CD14-positive monocyte (primary cell): ENCODE measurements around the gene CNR1. TPM values are rescaled to one million over a fixed set of nuclear protein-coding genes. Genes with fewer than 3 reads are reported as not detected.

Experiments used
- DNase-seq, 3 donors: peaks; one replicate each; pipeline ENCODE4 v3.0.0-alpha.2; 2011 to 2022
- H2AFZ ChIP-seq: 2 replicates; pipeline ENCODE4 v1.6.0; 2012; ENCODE audit warnings: mild to moderate bottlenecking, low read depth, low read length, inconsistent platforms; ENCODE audit not compliant: insufficient read depth, poor library complexity, severe bottlenecking
- H3K27ac ChIP-seq, 2 donors: 1 replicate in 1 of 2; 2 replicates in 1 of 2; pipeline ENCODE4 v1.5.1; 2012 to 2013; ENCODE audit warnings: low read length in 2 of 2, control low read depth in 1 of 2, inconsistent platforms in 1 of 2, low read depth in 1 of 2, mild to moderate bottlenecking in 1 of 2
- H3K27me3 ChIP-seq, 2 donors: one replicate each; pipeline versions ENCODE4 v1.6.0 to v1.6.1; 2011 to 2013; ENCODE audit warnings: low read length in 2 of 2; ENCODE audit not compliant: control insufficient read depth in 2 of 2, insufficient read depth in 2 of 2
- H3K36me3 ChIP-seq, 2 donors: replicated peaks in 1 of 2; 1 replicate in 1 of 2; 2 replicates in 1 of 2; pipeline versions ENCODE4 v1.5.1 to v1.6.1; 2012 to 2013; ENCODE audit warnings: low read length in 2 of 2, control low read depth in 1 of 2, inconsistent platforms in 1 of 2, mild to moderate bottlenecking in 1 of 2; ENCODE audit not compliant: insufficient read depth in 2 of 2, control insufficient read depth in 1 of 2
- H3K4me1 ChIP-seq, 2 donors: 1 replicate in 1 of 2; 2 replicates in 1 of 2; pipeline versions ENCODE4 v1.5.1 to v1.6.1; 2012 to 2013; ENCODE audit warnings: low read length in 2 of 2, control low read depth in 1 of 2, inconsistent platforms in 1 of 2, mild to moderate bottlenecking in 1 of 2, moderate library complexity in 1 of 2; ENCODE audit not compliant: insufficient read depth in 2 of 2, control insufficient read depth in 1 of 2
- H3K4me2 ChIP-seq: replicated peaks from 2 replicates; pipeline ENCODE3; 2012; ENCODE audit warnings: low read length, moderate library complexity, mild to moderate bottlenecking; ENCODE audit not compliant: poor library complexity, severe bottlenecking; ENCODE audit errors: extremely low read depth
- H3K4me3 ChIP-seq, 3 experiments: fragments of 200-600 bp in 1 of 3; sonication (generic) in 1 of 3; replicated peaks in 1 of 3; 1 replicate in 2 of 3; 2 replicates in 1 of 3; pipeline ENCODE4 v1.5.1; 2011 to 2013; ENCODE audit warnings: low read length in 3 of 3, mild to moderate bottlenecking in 3 of 3, control low read depth in 2 of 3, low read depth in 2 of 3, inconsistent platforms in 1 of 3, moderate library complexity in 1 of 3
- H3K79me2 ChIP-seq: 2 replicates; pipeline ENCODE4 v1.6.0; 2012; ENCODE audit warnings: mild to moderate bottlenecking, control low read depth, inconsistent platforms, low read length, moderate library complexity; ENCODE audit not compliant: insufficient read depth
- H3K9ac ChIP-seq: 2 replicates; pipeline ENCODE4 v1.6.0; 2017; ENCODE audit warnings: low read length, mild to moderate bottlenecking; ENCODE audit not compliant: insufficient read depth, poor library complexity, severe bottlenecking
- H3K9me3 ChIP-seq, 2 donors: replicated peaks in 1 of 2; 1 replicate in 1 of 2; 2 replicates in 1 of 2; pipeline versions ENCODE4 v1.5.1 to v1.6.1; 2012 to 2013; ENCODE audit warnings: low read length in 2 of 2, control low read depth in 1 of 2; ENCODE audit not compliant: control insufficient read depth in 1 of 2, insufficient read depth in 1 of 2
- H4K20me1 ChIP-seq: 2 replicates; pipeline ENCODE4 v1.6.0; 2012; ENCODE audit warnings: mild to moderate bottlenecking, low read length, control low read depth, moderate library complexity; ENCODE audit not compliant: insufficient read depth
- H3K27ac Mint-ChIP-seq, 7 donors: one replicate each; pipeline ENCODE4 v1.8.0; 2020; ENCODE audit warnings: mild to moderate bottlenecking in 7 of 7, mixed read lengths in 7 of 7, moderate library complexity in 6 of 7, inconsistent platforms in 2 of 7
- H3K27me3 Mint-ChIP-seq, 3 donors: one replicate each; pipeline ENCODE4 v1.8.0; 2021 to 2022; ENCODE audit warnings: low read depth in 3 of 3, mild to moderate bottlenecking in 3 of 3, mixed read lengths in 3 of 3, moderate library complexity in 3 of 3, inconsistent platforms in 1 of 3
- H3K36me3 Mint-ChIP-seq, 2 donors: one replicate each; pipeline ENCODE4 v1.8.0; 2020; ENCODE audit warnings: mixed read lengths in 2 of 2, inconsistent platforms in 1 of 2, mild to moderate bottlenecking in 1 of 2
- H3K4me1 Mint-ChIP-seq: one replicate; pipeline ENCODE4 v1.8.0; 2020; ENCODE audit warnings: mild to moderate bottlenecking, mixed read lengths
- H3K4me3 Mint-ChIP-seq, 2 donors: one replicate each; pipeline ENCODE4 v1.8.0; 2020; ENCODE audit warnings: mild to moderate bottlenecking in 2 of 2, mixed read lengths in 2 of 2, moderate library complexity in 1 of 2
- H3K9me3 Mint-ChIP-seq, 7 donors: one replicate each; pipeline ENCODE4 v1.8.0; 2020 to 2022; ENCODE audit warnings: mixed read lengths in 7 of 7, mild to moderate bottlenecking in 6 of 7, moderate library complexity in 6 of 7, inconsistent platforms in 2 of 7
- CTCF ChIP-seq: fragments of 200-600 bp; IDR thresholded peaks from one replicate; pipeline ENCODE4 v1.8.0; 2022; ENCODE audit warnings: antibody characterized with exemption, mild to moderate bottlenecking
- WGBS: methylation state at CpG from one replicate; pipeline ENCODE4 v1.1.5; 2013; ENCODE audit warnings: missing lambda C conversion rate; ENCODE audit not compliant: insufficient coverage; 5-methylcytosine and 5-hydroxymethylcytosine counted together
- intact Hi-C, 2 donors: fragments of 100-400 bp; cut with micrococcal nuclease; formaldehyde crosslinking; loops; one replicate each; pipeline versions ENCODE4 v1.15.0 to v1.15.1; 2023
- polyA plus RNA-seq, 3 donors: library from polyadenylated mRNA; depleted of rRNA in 1 of 3; unstranded in 2 of 3; stranded (reverse) in 1 of 3; fragments of 300-500 nt in 2 of 3; fragments of >200 nt in 1 of 3; fragmentation: Illumina TruSeq in 2 of 3; gene quantifications; 1 replicate in 2 of 3; 2 replicates in 1 of 3; pipeline ENCODE4 v1.2.3, GENCODE V29; 2012 to 2021

CNR1 gene
- polyA plus RNA-seq, 3 donors: 0.04 to 0.07 TPM; not detected in 1

- Histone ChIP-seq H3K9ac (no peak overlapping the region), H3K4me2 (no peak overlapping the region), H3K27ac (no peak overlapping the region), H3K36me3 (no peaks in the 10 kb centered on the region), H4K20me1 (no peaks in the 10 kb centered on the region), H3K9me3 (peaks cover 0 to 5% of the 10 kb centered on the region in 2 donors), H3K79me2 (no peaks in the 10 kb centered on the region), H2AFZ (no peak overlapping the region), H3K27me3 (peaks cover 0 to 1% of the 10 kb centered on the region in 2 donors), H3K4me3 (no peak overlapping the region), H3K4me1 (no peaks in the 10 kb centered on the region)
- H3K27me3 Mint-ChIP-seq: peaks cover 0 to 3% (median 0%) of the 10 kb centered on the region in 3 donors
- H3K36me3 Mint-ChIP-seq: no peaks in the 10 kb centered on the region
- DNase-seq: no peak
- no peak overlapping the region for H3K27ac Mint-ChIP-seq
- WGBS: no CpG with 5 or more reads among the region's 3 CpGs
- no peak for TF ChIP-seq CTCF
- no peaks in the 10 kb centered on the region for H3K4me1 Mint-ChIP-seq
- intact Hi-C loops: no loop called here
- H3K4me3 Mint-ChIP-seq: no peak overlapping the region
- peaks cover 0 to 11% (median 3%) of the 10 kb centered on the region in 7 donors for H3K9me3 Mint-ChIP-seq
These were observed 23.9 kb downstream of the CNR1 start for GRCh38 chr6:88142297-88142668.

- no peak overlapping the region for H3K27ac ChIP-seq
- TF ChIP-seq CTCF: no peak
- peaks cover 0 to 3% of the 10 kb centered on the region in 2 donors for H3K27me3 ChIP-seq
- no peak overlapping the region for H3K27ac Mint-ChIP-seq
- H3K4me1 ChIP-seq: no peaks in the 10 kb centered on the region
- no peak for DNase-seq
- H3K27me3 Mint-ChIP-seq: peaks cover 0 to 2% (median 0%) of the 10 kb centered on the region in 3 donors
- no peak overlapping the region for H3K4me3 Mint-ChIP-seq
- no peak overlapping the region for H3K4me3 ChIP-seq
- WGBS: 93% methylated on average over 3 of the region's 9 CpGs
- H3K9me3 Mint-ChIP-seq: peaks cover 0 to 11% (median 3%) of the 10 kb centered on the region in 7 donors
- peaks cover 0 to 5% of the 10 kb centered on the region in 2 donors for H3K9me3 ChIP-seq
- no peak overlapping the region for H3K9ac ChIP-seq
- no peak overlapping the region for H3K4me2 ChIP-seq
- no peaks in the 10 kb centered on the region for H3K4me1 Mint-ChIP-seq
- intact Hi-C loops: no loop called here
- H3K79me2 ChIP-seq: no peaks in the 10 kb centered on the region
- no peaks in the 10 kb centered on the region for H3K36me3 Mint-ChIP-seq
- no peak overlapping the region for H2AFZ ChIP-seq
- no peaks in the 10 kb centered on the region for H3K36me3 ChIP-seq
- no peaks in the 10 kb centered on the region for H4K20me1 ChIP-seq
These were observed 24.4 kb downstream of the CNR1 start for GRCh38 chr6:88141561-88142296.
